Neural crest cell (in vitro differentiated cells): ENCODE measurements around the gene COLEC11. TPM values are rescaled to one million over a fixed set of nuclear protein-coding genes. Genes with fewer than 3 reads are reported as not detected.

ENCODE experiments used
- DNase-seq: peaks from one replicate; pipeline ENCODE4 v3.0.0; 2021; ENCODE audit warnings: low read depth, mixed read lengths, low spot score
- H3K27ac Mint-ChIP-seq: one replicate; pipeline ENCODE4 v1.8.0; 2021; ENCODE audit warnings: mild to moderate bottlenecking, mixed read lengths; ENCODE audit not compliant: unreplicated experiment
- H3K27me3 Mint-ChIP-seq: 2 replicates; pipeline ENCODE4 v1.8.0; 2021; ENCODE audit warnings: low read depth, mild to moderate bottlenecking, mixed read lengths
- H3K36me3 Mint-ChIP-seq: 2 replicates; pipeline ENCODE4 v1.8.0; 2021; ENCODE audit warnings: low read depth, mild to moderate bottlenecking, mixed read lengths
- H3K4me1 Mint-ChIP-seq: 2 replicates; pipeline ENCODE4 v1.8.0; 2021; ENCODE audit warnings: mixed read lengths
- H3K4me3 Mint-ChIP-seq: one replicate; pipeline ENCODE4 v1.8.0; 2021; ENCODE audit warnings: mild to moderate bottlenecking, mixed read lengths
- H3K9me3 Mint-ChIP-seq: 2 replicates; pipeline ENCODE4 v1.8.0; 2021; ENCODE audit warnings: mixed read lengths
- CTCF ChIP-seq: fragments of 200-600 bp; sonication (generic); conservative IDR thresholded peaks from 2 replicates; pipeline ENCODE4 v1.5.0; 2021; ENCODE audit warnings: antibody characterized with exemption, mild to moderate bottlenecking
- total RNA-seq: library from RNA; stranded (reverse); gene quantifications from 2 replicates; pipeline ENCODE4 v1.2.1, GENCODE V29; 2021

COLEC11 gene
- total RNA-seq, 1 donor from 2014 or later: not detected

- H3K27ac Mint-ChIP-seq: no peak overlapping the region
- no peaks in the 10 kb centered on the region for H3K36me3 Mint-ChIP-seq
- peaks cover 54% of the 10 kb centered on the region for H3K4me1 Mint-ChIP-seq
- H3K27me3 Mint-ChIP-seq: peaks cover 3% of the 10 kb centered on the region
- no peaks in the 10 kb centered on the region for H3K9me3 Mint-ChIP-seq
- DNase-seq: no peak
- TF ChIP-seq CTCF: no peak
- peak overlapping the region; percentile 19 for H3K4me3 Mint-ChIP-seq
Measured at GRCh38 chr2:3654531-3655225, 59.8 kb downstream of the COLEC11 start.

GRCh38 chr2:3655871-3656761 lies 61.2 kb downstream of the COLEC11 start:
- Mint-ChIP-seq H3K9me3 (peaks cover 3% of the 10 kb centered on the region), H3K27me3 (no peaks in the 10 kb centered on the region), H3K4me1 (peaks cover 59% of the 10 kb centered on the region), H3K27ac (peak overlapping the region; percentile 95), H3K4me3 (peak overlapping the region; percentile 41), H3K36me3 (no peaks in the 10 kb centered on the region)
- no peak for TF ChIP-seq CTCF
- DNase-seq: no peak

- no peaks in the 10 kb centered on the region for H3K27me3 Mint-ChIP-seq
- H3K4me3 Mint-ChIP-seq: no peak overlapping the region
- H3K9me3 Mint-ChIP-seq: peaks cover 3% of the 10 kb centered on the region
- DNase-seq: no peak
- H3K36me3 Mint-ChIP-seq: no peaks in the 10 kb centered on the region
- H3K4me1 Mint-ChIP-seq: peaks cover 51% of the 10 kb centered on the region
- H3K27ac Mint-ChIP-seq: peak overlapping the region; percentile 95
- TF ChIP-seq CTCF: no peak
Measured at GRCh38 chr2:3656762-3657721, 62.1 kb downstream of the COLEC11 start.

GRCh38 chr2:3657881-3658280 lies 63.0 kb downstream of the COLEC11 start, which contains the start of gene ALLC:
ALLC (plus strand) TSS chr2:3658200; CDS start chr2:3671158, 12,958 bp downstream.
- Mint-ChIP-seq H3K27me3 (no peaks in the 10 kb centered on the region), H3K27ac (peak within 1 kb of the TSS; percentile 21), H3K9me3 (peaks cover 3% of the 10 kb centered on the region), H3K4me1 (peaks cover 47% of the 10 kb centered on the region), H3K4me3 (no peak within 1 kb of the TSS), H3K36me3 (no peaks in the 10 kb centered on the region)
- no peak for TF ChIP-seq CTCF
- DNase-seq: no peak
